Measurements from ENCODE around the gene VKORC1L1. TPM values are rescaled to one million over a fixed set of nuclear protein-coding genes. Genes with fewer than 3 reads are reported as not detected.

The VKORC1L1 gene
- total and polyA plus RNA-seq, 10 of the 15 experiments (the other 5 are each of a cell fraction or from before 2014, with no cell fraction given) = 3.3 to 18.8 (median 12.5) TPM

DNA sequence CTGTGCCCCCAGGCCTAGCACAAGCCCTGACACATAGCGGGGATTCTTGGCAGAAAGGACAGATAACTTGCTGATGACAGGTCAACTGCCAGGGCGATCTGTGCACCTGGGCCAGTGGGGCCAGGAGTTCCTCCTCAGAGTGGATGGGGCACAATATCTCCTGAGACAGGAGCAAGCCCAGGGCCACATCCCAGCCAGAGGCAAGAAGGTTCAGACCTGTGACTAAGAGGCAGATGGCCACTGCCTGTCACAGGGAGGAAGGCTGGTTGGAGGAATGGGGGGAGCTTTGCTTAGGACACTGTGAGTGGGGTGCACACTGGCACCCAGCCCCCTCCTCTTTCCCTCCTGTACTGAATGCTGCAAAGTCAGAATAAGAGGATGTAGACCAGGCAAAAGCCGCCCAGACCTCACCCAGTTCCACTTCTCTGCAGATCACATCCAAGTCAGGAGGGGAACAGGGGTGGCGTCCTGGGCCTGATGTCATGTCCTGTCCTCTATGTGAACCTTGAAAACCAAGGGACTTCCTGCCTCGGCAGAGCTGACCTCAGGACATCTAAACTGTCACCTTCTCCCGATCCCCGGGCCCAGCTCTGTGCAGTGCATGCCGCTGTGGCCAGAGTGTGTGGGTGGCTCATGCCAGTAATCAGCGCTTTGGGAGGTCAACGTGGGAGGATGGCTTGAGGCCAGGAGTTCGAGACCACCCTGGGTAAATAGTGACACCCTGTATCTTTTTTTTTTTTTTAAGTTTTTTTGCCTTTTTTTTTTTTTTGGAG lies 107.8 kb downstream of the VKORC1L1 start (continued):
- no peak for TF ChIP-seq HSF1 (IDR thresholded peaks at IDR 0.05; ENCODE audit: low read depth, low read length)
- TF ChIP-seq POLR2AphosphoS2 (IDR thresholded peaks at IDR 0.05; ENCODE audit: low read depth, low read length) = no peak
- TF ChIP-seq, protein P1, sequence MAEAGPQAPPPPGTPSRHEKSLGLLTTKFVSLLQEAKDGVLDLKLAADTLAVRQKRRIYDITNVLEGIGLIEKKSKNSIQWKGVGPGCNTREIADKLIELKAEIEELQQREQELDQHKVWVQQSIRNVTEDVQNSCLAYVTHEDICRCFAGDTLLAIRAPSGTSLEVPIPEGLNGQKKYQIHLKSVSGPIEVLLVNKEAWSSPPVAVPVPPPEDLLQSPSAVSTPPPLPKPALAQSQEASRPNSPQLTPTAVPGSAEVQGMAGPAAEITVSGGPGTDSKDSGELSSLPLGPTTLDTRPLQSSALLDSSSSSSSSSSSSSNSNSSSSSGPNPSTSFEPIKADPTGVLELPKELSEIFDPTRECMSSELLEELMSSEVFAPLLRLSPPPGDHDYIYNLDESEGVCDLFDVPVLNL (IDR thresholded peaks at IDR 0.05; ENCODE audit: low read depth, low read length) = no peak
- no peak for TF ChIP-seq CHD1 (IDR thresholded peaks at IDR 0.05; ENCODE audit: low read depth, low read length)
- TF ChIP-seq ZBTB33 (IDR thresholded peaks at IDR 0.05) = no peak
- TF ChIP-seq RAD21 (IDR thresholded peaks at IDR 0.05; ENCODE audit: insufficient read depth, low read depth, low read length) = no peak; the same call in 1 of the 2 replicates
- TF ChIP-seq ZBTB40 (IDR thresholded peaks at IDR 0.05; ENCODE audit: borderline replicate concordance) = peak; percentile 48; the same call in 1 of the 2 replicates
- no peak for TF ChIP-seq CEBPB (IDR thresholded peaks at IDR 0.05; ENCODE audit: borderline replicate concordance in 1 of 2, low read depth in 2 of 2, low read length in 2 of 2)
- TF ChIP-seq, protein P2, sequence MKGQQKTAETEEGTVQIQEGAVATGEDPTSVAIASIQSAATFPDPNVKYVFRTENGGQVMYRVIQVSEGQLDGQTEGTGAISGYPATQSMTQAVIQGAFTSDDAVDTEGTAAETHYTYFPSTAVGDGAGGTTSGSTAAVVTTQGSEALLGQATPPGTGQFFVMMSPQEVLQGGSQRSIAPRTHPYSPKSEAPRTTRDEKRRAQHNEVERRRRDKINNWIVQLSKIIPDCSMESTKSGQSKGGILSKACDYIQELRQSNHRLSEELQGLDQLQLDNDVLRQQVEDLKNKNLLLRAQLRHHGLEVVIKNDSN (IDR thresholded peaks at IDR 0.05; ENCODE audit: borderline replicate concordance, extremely low read length, insufficient read depth, low read depth, low read length) = no peak
- TF ChIP-seq, protein P3, sequence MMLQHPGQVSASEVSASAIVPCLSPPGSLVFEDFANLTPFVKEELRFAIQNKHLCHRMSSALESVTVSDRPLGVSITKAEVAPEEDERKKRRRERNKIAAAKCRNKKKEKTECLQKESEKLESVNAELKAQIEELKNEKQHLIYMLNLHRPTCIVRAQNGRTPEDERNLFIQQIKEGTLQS (IDR thresholded peaks at IDR 0.05; ENCODE audit: borderline replicate concordance, extremely low read depth, low read depth, low read length) = no peak
- peak; percentile 85 for TF ChIP-seq SPI1 (IDR thresholded peaks at IDR 0.05; ENCODE audit: borderline replicate concordance, insufficient read depth, low read depth, low read length)
- TF ChIP-seq CBX5 (IDR thresholded peaks at IDR 0.05; ENCODE audit: low read depth) = no peak
- TF ChIP-seq JUND (IDR thresholded peaks at IDR 0.05; ENCODE audit: low read depth, low read length) = no peak
- no peak for TF ChIP-seq RBBP5 (conservative IDR thresholded peaks at IDR 0.05)
- no peak for TF ChIP-seq ZNF622 (IDR thresholded peaks at IDR 0.05)
- peak; percentile 38 to 75; a peak in 3 of 4 replicates for TF ChIP-seq BHLHE40 (IDR thresholded peaks at IDR 0.05; ENCODE audit: borderline replicate concordance in 1 of 2, low read depth in 2 of 2, low read length in 1 of 2)
